PC-9 (cell line): ENCODE measurements around the gene TMEM260. TPM values are rescaled to one million over a fixed set of nuclear protein-coding genes. Genes with fewer than 3 reads are reported as not detected.

Source experiments
- BruUV-seq: library from RNA; stranded (reverse); fragments of 400-500 nt; replicated peaks from 2 replicates; lab custom pipeline; 2021; lab: Mats Ljungman, UMichigan
- CTCF ChIA-PET: fragments of 300-600 bp; sonication (Branson Sonifier 250); formaldehyde crosslinking; loops from one replicate; lab custom pipeline; 2022; ENCODE audit warnings: antibody characterized with exemption; lab: Charles Lee
- POLR2A ChIA-PET: fragments of 300-600 bp; sonication (Branson Sonifier 250); formaldehyde crosslinking; loops from one replicate; lab custom pipeline; 2022; ENCODE audit warnings: antibody characterized with exemption; ENCODE audit not compliant: unreplicated experiment; lab: Charles Lee
- DNase-seq, 2 experiments: peaks; one replicate each; pipeline versions ENCODE4 v3.0.0 to v3.0.0-alpha.2; 2015 to 2022; ENCODE audit warnings: mixed read lengths in 1 of 2
- H2AFZ ChIP-seq: fragments of 200-600 bp; sonication (generic); 2 replicates; pipeline ENCODE4 v1.8.1; 2017; ENCODE audit warnings: antibody characterized with exemption
- H3F3A ChIP-seq: fragments of 200-600 bp; sonication (generic); 2 replicates; pipeline ENCODE4 v1.8.1; 2017; ENCODE audit warnings: antibody characterized with exemption, mild to moderate bottlenecking, low read depth; ENCODE audit not compliant: insufficient read depth
- H3K27ac ChIP-seq: fragments of 200-600 bp; sonication (generic); 2 replicates; pipeline ENCODE4 v1.6.1; 2016; ENCODE audit warnings: mixed run types
- H3K27me3 ChIP-seq: fragments of 200-600 bp; sonication (generic); 2 replicates; pipeline ENCODE4 v1.6.1; 2016; ENCODE audit warnings: low read depth, mixed run types; ENCODE audit not compliant: insufficient read depth
- H3K36me3 ChIP-seq: fragments of 200-600 bp; sonication (generic); 2 replicates; pipeline ENCODE4 v1.6.1; 2016; ENCODE audit warnings: low read depth, mixed run types
- H3K4me1 ChIP-seq: fragments of 200-600 bp; sonication (generic); replicated peaks from 2 replicates; pipeline ENCODE4 v1.6.1; 2016; ENCODE audit warnings: mixed run types; ENCODE audit not compliant: insufficient read depth
- H3K4me2 ChIP-seq: fragments of 200-600 bp; sonication (generic); 2 replicates; pipeline ENCODE4 v1.6.1; 2017; ENCODE audit warnings: mixed run types
- H3K4me3 ChIP-seq: fragments of 200-600 bp; sonication (generic); 2 replicates; pipeline ENCODE4 v1.6.1; 2016; ENCODE audit warnings: mixed run types
- H3K79me2 ChIP-seq: fragments of 200-600 bp; sonication (generic); 2 replicates; pipeline ENCODE4 v1.6.1; 2017; ENCODE audit warnings: low read depth, mixed run types
- H3K9me2 ChIP-seq: fragments of 200-600 bp; sonication (generic); 2 replicates; pipeline ENCODE4 v1.8.1; 2017; ENCODE audit warnings: mild to moderate bottlenecking; ENCODE audit not compliant: insufficient read depth
- H3K9me3 ChIP-seq: fragments of 200-600 bp; sonication (generic); 2 replicates; pipeline ENCODE4 v1.8.1; 2016; ENCODE audit warnings: low read depth; ENCODE audit not compliant: insufficient read depth
- H4K20me1 ChIP-seq: fragments of 200-600 bp; sonication (generic); 2 replicates; pipeline ENCODE4 v1.8.1; 2017; ENCODE audit not compliant: insufficient read depth
- EZH2 ChIP-seq: fragments of 200-600 bp; sonication (generic); IDR thresholded peaks from 2 replicates; pipeline ENCODE4 v1.8.0; 2017; ENCODE audit warnings: antibody characterized with exemption, low read depth
- intact Hi-C: fragments of 100-400 bp; cut with micrococcal nuclease; formaldehyde crosslinking; loops from one replicate; pipeline ENCODE4 v1.10.0; 2022; ENCODE audit not compliant: unreplicated experiment
- total RNA-seq: library from RNA; stranded (reverse); gene quantifications from 2 replicates; pipeline ENCODE4 v1.2.3, GENCODE V29; 2021
- TF ChIP-seq, protein P1 (sequence below): fragments of 200-600 bp; sonication (generic); conservative IDR thresholded peaks from 2 replicates; pipeline ENCODE4 v1.6.1; 2017; ENCODE audit warnings: mixed run types, antibody characterized with exemption, mild to moderate bottlenecking, moderate library complexity

The TMEM260 gene
- total RNA-seq, 1 experiment from 2014 or later, result 12.4 TPM

DNA sequence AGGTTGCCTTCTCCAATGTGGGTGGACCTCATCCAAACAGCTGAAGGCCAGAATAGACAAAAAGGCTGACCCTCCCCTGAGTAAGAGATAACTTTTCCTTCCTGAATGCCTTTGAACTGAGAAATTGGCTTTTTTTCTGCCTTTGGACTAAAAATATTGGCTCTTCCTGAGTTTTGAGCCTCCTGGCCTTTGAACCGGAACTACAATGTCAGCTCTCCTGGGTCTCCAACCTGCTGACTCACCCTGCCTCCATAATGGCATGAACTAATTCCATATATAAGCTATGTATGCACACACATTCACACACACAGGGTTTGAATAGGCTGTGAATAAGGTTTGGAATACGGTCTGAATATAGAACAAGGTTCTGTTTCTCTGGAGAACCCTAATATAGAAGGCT is 39.7 kb upstream of the TMEM260 start:
- CTCF ChIA-PET, result no interaction called here

GRCh38 chr14:56543436-56543835 is 36.2 kb upstream of the TMEM260 start:
- no peaks in the 10 kb centered on the region for H3K9me2 ChIP-seq
- ChIA-PET POLR2A (no interaction called here), CTCF (no interaction called here)
- H2AFZ ChIP-seq, result no peak overlapping the region
- no peak for DNase-seq
- intact Hi-C loops, result no loop called here
- no peaks in the 10 kb centered on the region for H4K20me1 ChIP-seq
- no peak overlapping the region for H3K27ac ChIP-seq
- no peaks in the 10 kb centered on the region for H3K36me3 ChIP-seq
- H3K4me3 ChIP-seq, result no peak overlapping the region
- no peaks in the 10 kb centered on the region for H3K9me3 ChIP-seq
- no TSS peak for BruUV-seq
- no peaks in the 10 kb centered on the region for H3K27me3 ChIP-seq
- TF ChIP-seq, protein P1, sequence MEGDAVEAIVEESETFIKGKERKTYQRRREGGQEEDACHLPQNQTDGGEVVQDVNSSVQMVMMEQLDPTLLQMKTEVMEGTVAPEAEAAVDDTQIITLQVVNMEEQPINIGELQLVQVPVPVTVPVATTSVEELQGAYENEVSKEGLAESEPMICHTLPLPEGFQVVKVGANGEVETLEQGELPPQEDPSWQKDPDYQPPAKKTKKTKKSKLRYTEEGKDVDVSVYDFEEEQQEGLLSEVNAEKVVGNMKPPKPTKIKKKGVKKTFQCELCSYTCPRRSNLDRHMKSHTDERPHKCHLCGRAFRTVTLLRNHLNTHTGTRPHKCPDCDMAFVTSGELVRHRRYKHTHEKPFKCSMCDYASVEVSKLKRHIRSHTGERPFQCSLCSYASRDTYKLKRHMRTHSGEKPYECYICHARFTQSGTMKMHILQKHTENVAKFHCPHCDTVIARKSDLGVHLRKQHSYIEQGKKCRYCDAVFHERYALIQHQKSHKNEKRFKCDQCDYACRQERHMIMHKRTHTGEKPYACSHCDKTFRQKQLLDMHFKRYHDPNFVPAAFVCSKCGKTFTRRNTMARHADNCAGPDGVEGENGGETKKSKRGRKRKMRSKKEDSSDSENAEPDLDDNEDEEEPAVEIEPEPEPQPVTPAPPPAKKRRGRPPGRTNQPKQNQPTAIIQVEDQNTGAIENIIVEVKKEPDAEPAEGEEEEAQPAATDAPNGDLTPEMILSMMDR, result no peak
- no peak for TF ChIP-seq EZH2
- H3K4me2 ChIP-seq, result no peak overlapping the region
- no peaks in the 10 kb centered on the region for H3K4me1 ChIP-seq
- H3K79me2 ChIP-seq, result no peaks in the 10 kb centered on the region
- H3F3A ChIP-seq, result no peaks in the 10 kb centered on the region

More for the DNA sequence above, 39.7 kb upstream of the TMEM260 start:
- no peak overlapping the region for H3K27ac ChIP-seq
- intact Hi-C loops, result no loop called here
- BruUV-seq, result no TSS peak
- H3K9me2 ChIP-seq, result no peaks in the 10 kb centered on the region
- no peaks in the 10 kb centered on the region for H3F3A ChIP-seq
- no peak overlapping the region for H3K4me3 ChIP-seq
- H3K4me2 ChIP-seq, result no peak overlapping the region
- no peaks in the 10 kb centered on the region for H4K20me1 ChIP-seq
- no peak for DNase-seq
- POLR2A ChIA-PET, result no interaction called here
- H2AFZ ChIP-seq, result no peak overlapping the region
- H3K79me2 ChIP-seq, result no peaks in the 10 kb centered on the region
- no peaks in the 10 kb centered on the region for H3K9me3 ChIP-seq
- H3K36me3 ChIP-seq, result no peaks in the 10 kb centered on the region
- no peaks in the 10 kb centered on the region for H3K27me3 ChIP-seq
- H3K4me1 ChIP-seq, result no peaks in the 10 kb centered on the region
- TF ChIP-seq, protein P1, result no peak
- TF ChIP-seq EZH2, result no peak

- DNase-seq, result no peak
- Histone ChIP-seq H3K4me3 (no peak overlapping the region), H3K36me3 (no peaks in the 10 kb centered on the region), H3K27me3 (no peaks in the 10 kb centered on the region), H3K4me2 (no peak overlapping the region), H3K9me3 (no peaks in the 10 kb centered on the region), H3K4me1 (no peaks in the 10 kb centered on the region), H4K20me1 (no peaks in the 10 kb centered on the region), H3K9me2 (no peaks in the 10 kb centered on the region), H3K27ac (no peak overlapping the region), H2AFZ (no peak overlapping the region), H3K79me2 (no peaks in the 10 kb centered on the region), H3F3A (no peaks in the 10 kb centered on the region)
- BruUV-seq, result no TSS peak
- TF ChIP-seq, protein P1, result no peak
- no peak for TF ChIP-seq EZH2
- intact Hi-C loops, result loop anchor here (10.0 kb wide), 1 partner anchor 765 kb away; no protein-coding TSS in a partner anchor
- CTCF ChIA-PET, result no interaction called here
- POLR2A ChIA-PET, result no interaction called here
Measured at GRCh38 chr14:56549721-56550120, 29.9 kb upstream of the TMEM260 start.
